Measurements from ENCODE around the gene ZC3H7B.
"Not testable (repeated sequence)": the region's sequence is repeated elsewhere in the genome, so short reads cannot be mapped to it uniquely, and the experiment has no call there.

The ZC3H7B gene

DNA sequence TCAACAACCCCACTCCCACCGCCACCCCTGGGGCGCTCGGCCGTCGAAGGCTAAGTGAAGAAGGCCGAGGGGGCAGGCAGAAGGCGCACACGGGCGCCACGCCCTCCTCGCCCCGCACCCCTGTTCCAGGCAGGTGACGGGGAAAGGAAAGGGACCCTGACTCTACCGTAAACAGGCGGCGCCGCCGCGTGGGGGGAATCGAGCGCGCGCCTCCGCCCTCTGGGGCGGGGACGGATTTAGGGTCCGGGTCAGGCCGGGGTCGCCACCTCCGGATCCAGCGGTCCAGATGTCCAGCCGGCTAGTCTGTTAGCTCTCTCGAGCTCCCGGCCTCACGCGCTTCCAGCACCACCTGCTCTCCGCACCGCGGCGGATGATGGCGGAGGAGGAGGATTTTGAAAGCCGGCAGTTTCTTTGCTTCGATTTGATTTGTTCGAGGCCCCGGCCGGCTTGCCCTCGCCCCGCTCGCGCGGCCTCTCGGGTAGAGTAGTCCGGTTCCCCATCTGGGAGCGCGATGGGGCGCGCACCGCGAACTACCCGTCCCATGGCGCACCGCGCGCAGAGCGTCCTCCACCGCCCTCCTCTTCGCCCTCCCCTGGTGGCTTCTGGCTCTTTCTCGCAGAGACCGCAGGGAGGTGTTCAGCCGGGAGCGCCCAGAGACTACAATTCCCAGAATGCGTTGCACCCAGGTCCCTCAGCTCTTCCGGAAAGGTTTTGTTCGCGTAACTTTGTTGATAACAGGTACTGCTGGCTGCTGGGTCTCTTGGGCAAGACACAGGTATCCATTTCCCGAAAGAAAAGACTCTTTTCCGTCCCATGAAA is 15.3 kb upstream of the ZC3H7B start, which contains the start of gene RANGAP1:
RANGAP1 (minus strand) TSS at position 368 of the 819 bp plus-strand sequence. CDS start 5,143 bp downstream, outside the sequence.
- FAIRE-seq: peak; percentile 94

DNA sequence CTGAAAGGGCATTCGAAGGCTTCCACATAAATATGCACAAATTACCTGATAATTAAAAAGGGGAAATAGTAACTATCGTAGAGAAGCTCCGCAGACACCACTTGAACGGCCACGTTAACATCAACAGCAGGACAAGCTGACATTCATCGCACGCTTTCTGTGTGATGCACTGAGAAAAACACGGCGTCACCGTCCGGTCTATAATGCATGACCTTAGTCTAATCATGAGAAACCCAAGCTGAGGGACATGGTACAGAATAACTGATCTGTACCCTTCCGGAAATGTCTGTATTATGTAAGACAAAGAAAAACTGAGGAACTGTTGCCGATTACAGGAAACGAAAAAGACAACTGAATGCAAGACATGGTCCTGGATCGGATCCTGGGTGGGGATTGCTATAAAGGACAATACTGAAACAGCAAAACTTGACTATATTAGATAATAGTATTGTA is 14.7 kb upstream of the ZC3H7B start:
- no peak for FAIRE-seq

DNA sequence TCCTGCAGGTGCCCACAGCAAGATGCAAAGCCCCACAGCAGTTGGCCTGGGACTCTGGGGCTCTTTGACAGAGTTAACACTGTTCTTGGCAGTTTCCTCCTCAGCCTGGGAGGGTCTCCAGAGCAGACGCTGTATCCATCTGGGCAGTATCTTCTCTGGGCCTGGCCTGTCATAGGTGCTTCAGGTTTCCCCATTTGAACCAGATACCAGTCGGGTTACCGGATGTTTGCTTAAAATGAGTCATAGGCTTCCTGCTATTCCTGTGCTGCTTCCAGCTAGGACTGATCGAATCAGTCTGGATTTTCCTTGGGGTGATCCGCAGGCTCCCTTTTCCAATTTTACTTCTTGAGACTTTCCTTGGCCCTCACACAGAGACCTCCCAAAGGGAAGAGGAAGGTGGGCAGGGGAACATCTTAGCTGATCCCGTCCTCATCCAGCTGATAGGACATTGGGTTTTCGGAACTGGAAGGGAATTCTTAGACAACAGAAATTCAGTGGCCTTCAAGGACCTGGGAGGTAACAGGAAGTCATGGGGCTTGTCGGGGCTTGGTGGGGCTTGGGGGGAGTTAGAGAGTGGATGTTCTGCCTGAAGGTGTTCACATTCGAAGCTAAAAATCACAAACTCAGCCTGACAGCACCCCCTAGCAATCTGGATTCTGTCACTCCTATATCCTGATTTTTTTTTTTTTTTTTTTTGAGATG is 12.9 kb upstream of the ZC3H7B start:
- FAIRE-seq: no peak

DNA sequence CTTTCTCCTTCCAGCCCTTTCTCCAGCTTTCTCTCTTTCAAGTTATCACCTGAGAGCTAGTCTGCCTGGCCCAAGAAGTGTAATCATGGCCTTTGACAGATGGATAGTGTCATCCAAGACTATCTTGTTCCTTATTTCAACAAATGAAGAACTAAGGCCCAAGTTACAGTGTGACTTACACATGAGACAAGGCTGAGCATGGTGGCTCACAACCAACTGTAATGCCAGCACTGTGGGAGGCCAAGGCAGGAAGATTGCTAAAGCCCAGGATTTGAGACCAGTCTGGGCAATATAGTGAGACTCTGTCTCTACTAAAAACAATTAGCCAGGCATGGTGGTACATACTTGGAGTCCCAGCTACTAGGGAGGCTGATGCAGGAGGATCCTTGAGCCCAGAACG is 11.7 kb upstream of the ZC3H7B start:
- no peak for FAIRE-seq

DNA sequence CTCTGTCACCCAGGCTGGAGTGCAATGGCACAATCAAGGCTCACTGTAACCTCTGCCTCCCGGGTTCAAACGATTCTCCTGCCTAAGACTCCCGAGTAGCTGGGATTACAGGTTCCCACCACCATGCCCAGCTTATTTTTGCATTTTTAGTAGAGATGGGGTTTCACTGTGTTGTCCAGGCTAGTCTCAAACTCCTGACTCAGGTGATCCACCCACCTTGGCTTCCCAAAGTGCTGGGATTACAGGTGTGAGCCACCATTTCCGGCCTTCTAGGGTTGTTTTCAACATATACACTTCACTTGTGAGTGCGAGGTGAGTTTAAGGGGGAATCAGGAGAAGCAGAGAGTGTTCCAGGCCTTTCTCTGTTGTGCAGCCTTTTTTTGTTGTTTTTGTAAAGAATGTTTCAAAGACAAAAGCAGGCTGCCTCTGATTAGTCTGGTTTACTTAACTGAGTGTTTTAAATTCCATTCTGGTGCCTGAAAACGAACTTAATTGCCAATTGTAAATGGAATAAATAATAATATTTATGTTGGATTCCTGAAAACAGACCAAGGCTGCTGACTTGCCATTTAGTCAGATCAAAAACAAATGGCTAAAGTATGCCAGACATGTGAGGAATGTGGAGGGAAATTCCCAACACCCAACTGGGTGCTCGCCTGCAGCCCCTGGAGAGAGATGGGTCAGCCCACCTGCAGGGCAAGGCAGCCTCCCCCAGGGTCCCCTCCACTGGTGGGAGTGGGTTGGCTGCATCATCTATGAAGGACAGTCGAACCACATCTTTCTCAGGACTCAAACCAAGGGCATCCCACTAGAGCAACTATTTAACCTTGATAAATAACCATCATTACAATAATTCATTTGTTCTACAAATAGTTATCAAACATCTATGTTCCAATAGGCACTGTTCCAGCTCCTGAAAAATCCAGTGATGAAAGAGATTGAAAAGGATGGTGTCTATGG is 10.8 kb upstream of the ZC3H7B start:
- FAIRE-seq: peak; percentile 93

DNA sequence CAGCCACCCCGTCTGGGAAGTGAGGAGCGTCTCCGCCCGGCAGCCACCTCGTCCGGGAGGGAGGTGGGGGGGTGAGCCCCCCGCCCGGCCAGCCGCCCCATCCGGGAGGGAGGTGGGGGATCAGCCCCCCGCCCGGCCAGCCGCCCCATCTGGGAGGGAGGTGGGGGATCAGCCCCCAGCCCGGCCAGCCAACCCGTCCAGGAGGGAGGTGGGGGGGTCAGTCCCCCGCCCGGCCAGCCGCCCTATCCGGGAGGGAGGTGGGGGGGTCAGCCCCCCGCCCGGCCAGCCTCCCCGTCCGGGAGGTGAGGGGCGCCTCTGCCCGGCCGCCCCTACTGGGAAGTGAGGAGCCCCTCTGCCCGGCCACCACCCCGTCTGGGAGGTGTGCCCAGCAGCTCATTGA is 6.5 kb upstream of the ZC3H7B start:
- not testable (repeated sequence) for FAIRE-seq

DNA sequence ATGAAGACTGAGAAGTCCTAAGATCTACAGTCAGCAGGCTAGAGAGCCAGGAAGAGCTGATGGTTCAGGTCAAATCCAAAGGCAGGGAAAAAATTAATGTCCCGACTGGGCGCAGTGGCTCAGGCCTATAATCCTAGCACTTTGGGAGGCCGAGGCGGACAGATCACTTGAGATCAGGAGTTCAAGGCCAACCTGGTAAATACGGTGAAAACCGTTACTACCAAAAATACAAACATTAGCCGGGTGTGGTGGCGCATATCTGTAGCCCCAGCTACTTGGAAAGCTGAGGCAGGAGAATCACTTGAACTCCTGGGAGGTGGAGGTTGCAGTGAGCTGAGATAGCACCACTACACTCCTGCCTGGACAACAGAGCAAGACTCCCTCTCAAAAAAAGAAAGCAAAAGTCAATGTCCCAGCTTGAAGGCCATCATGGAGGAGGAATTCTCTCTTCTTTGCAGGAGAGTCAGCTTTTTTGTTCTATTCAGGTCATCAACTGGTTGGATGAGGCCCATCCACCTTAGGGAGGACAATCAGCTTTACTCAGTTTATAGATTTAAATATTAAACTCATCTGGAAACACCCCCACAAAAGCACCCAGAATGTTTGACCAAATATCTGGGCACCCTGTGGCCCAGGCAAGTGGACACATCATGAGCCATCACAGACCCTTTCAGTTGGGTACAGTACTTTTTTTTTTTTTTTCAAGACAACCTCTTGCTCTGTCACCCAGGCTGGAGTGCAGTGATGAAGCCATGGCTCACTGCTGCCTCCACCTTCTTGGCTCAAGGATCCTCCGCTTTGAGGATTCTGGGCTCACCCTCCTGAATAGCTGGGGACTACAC is 4.3 kb upstream of the ZC3H7B start:
- FAIRE-seq: no peak

DNA sequence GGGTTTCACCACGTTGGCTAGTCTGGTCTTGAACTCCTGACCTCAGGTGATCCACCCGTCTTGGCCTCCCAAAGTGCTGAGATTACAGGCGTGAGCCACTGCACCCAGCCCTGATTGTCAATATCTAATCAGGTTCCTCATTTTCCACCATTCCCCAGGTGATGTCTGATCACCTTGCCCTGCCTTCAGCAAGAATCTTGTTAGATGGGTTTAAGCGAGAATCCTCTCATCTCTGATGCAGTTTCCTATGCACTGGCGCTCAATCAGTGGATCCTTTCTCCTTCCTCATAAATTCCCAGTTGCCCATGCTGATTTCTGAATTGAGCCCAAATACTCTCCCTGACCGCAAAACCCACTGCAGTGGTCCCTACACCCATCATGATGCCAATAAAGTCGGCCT is 664 bp upstream of the ZC3H7B start:
- no peak for FAIRE-seq

DNA sequence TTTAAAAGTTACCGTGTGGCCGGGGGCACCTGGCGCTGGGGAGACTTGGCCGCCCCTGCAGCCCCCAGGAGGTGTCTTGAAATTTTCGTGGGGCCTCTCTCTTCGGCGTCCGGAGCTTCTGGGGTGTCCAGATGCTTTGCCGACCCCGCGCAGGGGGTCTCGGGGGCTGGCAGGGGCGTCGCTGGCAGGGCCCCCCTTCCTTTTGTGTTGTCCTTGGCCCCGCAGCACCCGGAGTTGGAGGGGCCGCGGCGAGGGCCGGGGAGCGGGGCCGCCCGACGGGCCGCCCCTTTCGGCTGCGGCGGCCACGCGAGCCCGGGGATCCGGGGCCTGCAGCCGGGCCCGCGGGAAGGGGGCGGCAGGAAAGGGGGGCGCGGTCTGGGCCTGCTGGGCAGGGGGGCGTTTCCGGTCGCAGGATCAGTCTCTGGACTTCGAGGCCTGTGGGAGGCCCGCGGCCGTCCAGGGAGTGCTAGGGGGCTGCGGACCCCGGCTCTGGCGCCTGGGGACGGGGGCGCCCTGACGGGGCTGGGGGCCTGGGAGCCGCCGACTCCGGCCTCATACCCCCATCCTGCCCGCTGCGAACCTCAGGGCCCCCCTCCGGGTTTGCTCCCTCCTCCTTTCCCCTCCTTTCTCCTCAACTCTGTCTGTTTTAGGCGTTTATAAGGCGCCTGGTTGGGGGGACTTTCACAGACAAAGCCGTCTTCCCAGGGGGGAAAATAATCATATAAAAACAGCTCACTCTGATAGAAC is 869 bp downstream of the ZC3H7B start:
- FAIRE-seq: no peak

DNA sequence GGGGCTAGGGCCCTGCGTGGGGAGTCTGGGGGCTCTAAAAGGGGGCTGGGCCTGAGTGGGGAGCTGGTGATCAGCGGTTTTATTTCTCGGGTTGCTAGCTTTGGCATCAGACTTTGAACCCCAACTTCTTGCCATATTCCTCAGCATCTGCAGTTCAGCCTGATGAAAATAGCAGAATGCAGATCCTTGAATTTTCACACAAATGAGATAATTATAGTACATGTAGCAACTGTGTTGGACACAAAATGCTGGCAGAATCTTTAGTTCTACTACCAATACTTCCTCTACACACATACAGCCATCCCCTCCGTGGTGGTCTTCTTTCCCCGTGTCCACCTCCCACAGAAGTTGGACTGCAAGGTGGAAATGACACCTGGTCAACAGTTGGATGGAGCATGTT is 1.5 kb downstream of the ZC3H7B start:
- no peak for FAIRE-seq

DNA sequence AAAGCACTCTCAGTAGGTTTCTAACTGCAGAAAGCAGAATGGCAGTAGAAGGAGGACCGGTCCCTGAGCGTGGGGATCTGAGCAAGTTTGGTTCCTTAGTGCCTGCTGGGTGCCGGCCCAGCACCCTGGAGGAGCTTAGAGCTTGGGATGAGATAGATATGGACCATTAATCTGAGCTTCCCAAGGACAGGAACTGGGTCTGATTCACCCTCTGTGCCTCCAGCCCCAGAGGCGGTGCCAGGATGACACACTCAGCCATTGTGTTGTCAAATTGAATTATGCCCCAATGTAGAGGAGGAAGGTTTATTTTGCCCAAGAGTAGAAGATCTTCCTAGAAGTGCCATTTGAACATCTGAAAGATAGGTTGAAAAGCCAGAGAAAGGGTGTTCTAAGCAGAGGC is 4.3 kb downstream of the ZC3H7B start:
- FAIRE-seq: no peak

DNA sequence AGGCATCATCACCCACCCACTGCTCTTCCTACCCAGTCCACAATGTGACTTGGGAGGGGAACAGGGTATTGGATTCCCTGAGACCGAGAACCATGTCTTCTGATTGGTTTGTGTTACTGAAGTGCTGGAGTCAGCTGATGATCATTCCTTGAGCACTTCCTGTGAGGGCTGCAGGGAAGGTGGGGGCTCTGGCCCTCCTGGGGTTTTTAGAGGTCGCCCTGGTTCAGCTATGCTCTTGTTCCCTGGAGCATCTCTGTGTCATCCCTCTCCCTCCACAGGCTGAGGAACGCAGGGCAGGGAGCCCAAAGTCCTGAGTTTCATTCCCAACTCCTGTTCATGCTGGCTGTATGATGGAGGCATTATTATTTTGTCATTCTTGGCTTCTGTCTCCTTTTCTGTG is 6.7 kb downstream of the ZC3H7B start:
- FAIRE-seq: no peak

DNA sequence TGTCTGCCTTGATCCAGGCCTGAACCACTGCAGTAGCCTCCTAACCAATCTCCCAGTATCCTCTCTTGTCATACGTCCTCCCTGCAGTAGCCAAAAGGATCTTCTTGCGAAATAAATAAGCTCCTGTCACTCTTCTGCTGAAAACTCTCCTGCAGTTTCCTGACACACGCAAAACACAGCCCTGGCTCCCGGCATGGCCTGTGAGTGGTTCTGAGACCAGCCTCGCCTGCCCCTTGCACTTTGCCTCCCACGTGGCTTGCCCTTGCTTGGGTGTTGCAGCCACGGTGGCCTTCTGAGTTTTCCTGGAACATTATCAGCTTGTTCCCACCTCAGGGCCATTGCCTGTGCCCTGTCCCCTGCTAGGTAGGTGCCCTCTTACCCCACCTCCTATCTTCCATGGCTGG is 7.2 kb downstream of the ZC3H7B start:
- no peak for FAIRE-seq

DNA sequence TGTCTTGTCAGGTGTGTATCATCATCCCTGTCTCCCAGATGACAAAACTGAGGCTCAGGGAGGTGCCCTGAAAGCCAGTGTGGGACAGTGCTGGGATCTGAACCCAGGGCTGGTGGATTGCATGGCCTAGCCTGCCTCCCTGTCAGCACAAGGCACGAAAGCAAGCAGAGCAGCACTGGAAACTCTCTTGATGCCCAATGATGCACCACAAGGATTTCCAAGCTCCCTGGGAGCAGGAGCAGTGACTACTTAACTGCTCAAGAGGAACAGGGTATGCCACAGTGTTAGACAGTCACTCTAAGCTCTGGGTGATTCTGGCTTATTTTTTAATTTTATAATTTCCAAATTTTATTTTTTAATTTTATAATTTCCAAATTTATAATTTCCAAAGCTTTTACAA is 9.0 kb downstream of the ZC3H7B start:
- no peak for FAIRE-seq

DNA sequence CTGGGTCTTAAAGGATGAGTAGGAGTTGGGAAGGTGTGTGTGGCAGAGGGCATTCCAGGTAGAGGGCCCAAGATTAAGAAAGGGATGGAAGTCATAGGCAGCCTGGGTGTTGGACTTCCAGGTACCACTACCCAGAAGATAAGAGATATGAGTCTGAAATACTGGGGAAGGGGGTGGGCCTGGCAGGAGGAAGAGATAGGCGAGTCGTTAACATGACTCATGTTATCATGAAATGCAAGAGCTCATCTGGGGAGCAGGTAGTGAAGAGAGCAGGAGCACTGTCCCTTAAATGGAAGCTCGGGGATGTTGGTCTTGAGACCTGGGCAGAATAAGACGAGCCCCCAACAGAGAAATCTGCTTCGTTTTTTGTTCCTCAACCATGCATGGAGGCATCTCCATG is 10.2 kb downstream of the ZC3H7B start:
- FAIRE-seq: no peak

DNA sequence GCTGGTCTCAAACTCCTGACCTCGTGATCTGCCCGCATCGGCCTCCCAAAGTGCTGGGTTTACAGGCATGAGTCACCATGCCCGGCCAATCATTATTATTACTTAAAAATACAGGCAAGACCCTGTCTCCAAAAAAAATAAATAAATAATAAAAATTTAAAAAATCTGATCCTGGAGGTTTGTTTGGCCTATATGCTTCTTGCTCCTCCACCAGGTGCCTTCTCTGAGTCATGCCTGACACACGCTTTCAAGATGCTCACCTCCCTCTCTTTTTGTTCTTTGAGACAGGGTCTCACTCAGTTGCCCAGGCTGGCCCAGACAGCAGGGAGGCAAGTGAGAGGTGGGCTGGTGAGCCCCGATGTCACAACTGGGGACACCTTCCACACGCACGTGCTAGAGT is 13.5 kb downstream of the ZC3H7B start:
- FAIRE-seq: no peak

DNA sequence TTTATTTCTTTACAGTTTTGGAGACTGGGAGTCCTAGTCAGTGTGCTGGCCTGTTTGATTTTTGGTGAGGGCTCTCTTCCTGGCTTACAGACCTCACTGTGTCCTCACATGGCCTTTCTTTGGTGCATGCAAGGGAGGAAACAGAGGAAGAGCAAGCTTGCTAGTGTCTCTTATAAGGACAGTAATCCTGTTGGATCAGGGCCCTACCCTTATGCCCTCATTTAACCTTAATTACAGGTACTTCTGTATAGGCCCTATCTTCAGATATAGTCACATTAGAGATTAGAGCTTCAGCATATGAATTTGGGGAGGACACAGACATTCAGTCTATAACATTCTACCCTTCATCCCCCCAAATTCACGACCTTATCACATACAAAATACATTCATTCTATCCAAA is 14.3 kb downstream of the ZC3H7B start:
- FAIRE-seq: no peak

DNA sequence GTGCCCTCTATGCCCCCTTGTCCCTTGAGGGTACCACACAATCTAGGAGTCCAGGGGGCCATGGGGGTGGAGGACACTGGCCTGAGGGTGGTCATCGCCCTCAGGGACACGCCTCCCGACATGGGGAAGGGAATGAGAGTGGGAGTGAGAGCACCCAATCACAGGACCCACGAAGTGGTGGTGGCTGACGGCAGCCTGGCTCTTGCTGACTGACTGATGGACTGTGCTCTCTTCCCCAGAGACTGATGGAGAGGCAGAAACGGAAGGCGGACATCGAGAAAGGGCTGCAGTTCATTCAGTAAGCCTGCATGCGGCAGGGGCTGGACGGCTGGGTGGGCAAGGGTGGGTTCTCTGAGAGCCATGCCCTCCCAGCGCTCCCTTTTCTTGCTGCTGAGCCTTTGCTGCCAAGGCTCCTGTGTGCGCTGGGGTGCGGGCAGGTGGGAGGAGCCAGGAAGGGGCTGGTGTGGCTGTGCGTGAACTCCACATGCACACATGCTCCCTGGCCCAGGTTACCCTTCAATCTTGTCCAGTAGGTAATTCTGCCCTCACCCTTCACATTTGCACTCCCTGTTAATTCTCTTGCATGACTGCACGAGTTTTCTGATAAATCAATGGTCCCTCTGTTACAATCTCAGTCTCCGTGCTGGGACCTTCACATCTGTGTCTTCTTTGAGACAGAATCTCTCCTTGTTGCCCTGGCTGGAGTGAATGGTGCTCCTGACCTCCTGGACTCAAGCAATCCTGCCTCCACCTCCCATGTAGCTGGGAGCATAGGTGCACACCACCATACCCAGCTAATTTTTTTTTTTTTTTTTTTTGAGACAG is 19.3 kb downstream of the ZC3H7B start:
- FAIRE-seq: no peak

DNA sequence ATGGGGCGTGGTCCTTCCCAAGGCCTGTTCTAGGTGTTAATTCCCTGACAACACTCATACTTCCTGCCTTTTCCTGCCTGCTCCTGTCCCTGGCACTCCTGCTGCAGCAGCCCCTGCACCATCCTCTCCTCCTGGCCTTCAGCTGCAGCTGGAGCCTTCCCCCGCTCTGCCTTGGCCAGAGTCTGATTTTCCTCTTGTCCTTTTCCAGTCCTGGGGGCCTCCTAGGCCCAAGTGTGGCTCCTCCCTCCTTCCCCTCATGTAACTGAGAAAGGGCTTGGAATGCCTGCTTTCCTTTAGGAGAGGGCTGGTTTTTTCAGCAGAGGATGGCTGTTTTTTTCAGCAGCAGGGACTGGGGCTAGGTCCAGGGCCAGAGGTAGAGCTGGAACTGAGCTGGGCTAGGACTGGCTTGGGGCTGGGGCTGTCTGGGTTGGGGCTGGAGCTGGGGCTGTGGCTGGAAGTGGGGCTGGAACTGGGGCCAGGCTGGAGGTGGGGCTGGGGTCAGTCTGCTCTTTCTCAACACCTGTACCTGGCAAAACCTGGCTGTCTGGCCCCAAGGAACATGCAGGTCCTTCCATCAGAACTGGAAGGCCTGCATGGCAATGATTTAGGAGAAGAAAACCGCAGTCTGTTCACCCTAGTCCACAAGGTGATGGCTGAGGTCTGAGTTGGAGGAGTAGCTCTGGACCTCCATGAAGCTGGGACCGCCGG is 23.6 kb downstream of the ZC3H7B start:
- no peak for FAIRE-seq

DNA sequence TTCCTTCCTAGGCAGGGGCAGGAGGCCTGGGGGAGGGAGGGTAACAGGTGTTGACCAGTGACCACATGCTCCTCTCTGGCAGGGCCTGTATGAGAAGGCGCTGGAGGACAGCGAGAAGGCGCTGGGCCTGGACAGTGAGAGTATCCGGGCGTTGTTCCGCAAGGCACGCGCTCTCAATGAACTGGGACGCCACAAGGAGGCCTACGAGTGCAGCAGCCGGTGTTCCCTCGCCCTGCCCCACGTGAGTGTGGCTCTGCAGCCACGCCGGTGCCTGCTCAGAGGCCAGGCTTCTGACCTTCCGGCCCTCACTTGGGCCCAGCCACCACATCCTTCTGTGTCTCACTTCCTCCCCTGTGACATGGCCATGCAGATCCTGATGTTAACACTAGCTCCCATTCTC is 25.8 kb downstream of the ZC3H7B start:
- no peak for FAIRE-seq
